HK-2 (cell line): ENCODE results near the gene GLYATL1B.
"Not testable (repeated sequence)": the region's sequence is repeated elsewhere in the genome, so short reads cannot be mapped to it uniquely, and the experiment has no call there.

ENCODE experiments used
- DNase-seq: peaks from one replicate; pipeline ENCODE4 v3.0.0-alpha.2; 2018; ENCODE audit not compliant: unreplicated experiment

Gene GLYATL1B

GRCh38 chr11:59086007-59086406 lies at the start of gene GLYATL1B:
Gene GLYATL1B (plus strand): TSS chr11:59086307. CDS start chr11:59086307, 0 bp downstream.
- not testable (repeated sequence) for DNase-seq

DNA sequence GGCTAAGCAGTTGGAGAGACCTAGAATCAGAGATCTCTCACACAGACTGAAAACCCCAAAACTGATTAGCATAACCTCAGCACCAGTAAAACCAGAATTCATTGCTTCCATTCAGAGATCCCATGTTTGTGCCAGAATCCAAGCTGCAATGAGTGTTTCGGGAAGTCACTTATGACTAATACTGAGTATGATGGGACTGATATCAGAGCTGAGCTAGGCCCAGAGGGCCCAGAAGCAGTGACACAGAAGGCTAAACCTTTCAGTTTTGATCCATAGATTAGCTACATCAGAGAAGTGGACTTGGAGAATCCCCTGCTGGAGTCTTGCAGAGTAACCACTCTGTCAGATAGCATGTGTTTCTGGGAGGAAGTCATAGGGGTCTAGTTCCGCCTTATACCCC lies 49.6 kb upstream of the GLYATL1B start:
- DNase-seq = not testable (repeated sequence)

DNA sequence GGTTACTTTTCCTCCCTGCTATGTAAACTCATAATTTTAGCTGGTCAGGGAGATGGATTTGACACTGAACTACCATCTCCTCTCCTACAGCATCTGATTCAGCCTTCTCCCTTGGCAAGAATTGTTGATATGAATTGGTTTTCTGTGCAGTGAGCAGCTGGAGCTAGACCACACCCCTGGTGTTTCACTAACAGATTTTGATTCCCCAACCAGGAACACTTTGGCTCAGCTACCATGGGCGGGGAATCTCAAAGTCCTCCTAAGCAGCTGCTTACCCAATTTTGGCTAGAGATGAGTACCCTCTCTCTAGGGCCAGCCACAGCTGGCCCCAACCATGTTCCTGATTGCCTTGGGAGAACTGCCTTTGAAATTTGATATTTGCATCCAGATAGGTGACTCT lies 48.7 kb upstream of the GLYATL1B start:
- not testable (repeated sequence) for DNase-seq

GRCh38 chr11:59040607-59041006 lies 45.5 kb upstream of the GLYATL1B start:
- no peak for DNase-seq

- DNase-seq = not testable (repeated sequence)
Measured at GRCh38 chr11:59051383-59051782, 34.7 kb upstream of the GLYATL1B start.

- DNase-seq = not testable (repeated sequence)
Measured at GRCh38 chr11:59052355-59052754, 33.8 kb upstream of the GLYATL1B start.

DNA sequence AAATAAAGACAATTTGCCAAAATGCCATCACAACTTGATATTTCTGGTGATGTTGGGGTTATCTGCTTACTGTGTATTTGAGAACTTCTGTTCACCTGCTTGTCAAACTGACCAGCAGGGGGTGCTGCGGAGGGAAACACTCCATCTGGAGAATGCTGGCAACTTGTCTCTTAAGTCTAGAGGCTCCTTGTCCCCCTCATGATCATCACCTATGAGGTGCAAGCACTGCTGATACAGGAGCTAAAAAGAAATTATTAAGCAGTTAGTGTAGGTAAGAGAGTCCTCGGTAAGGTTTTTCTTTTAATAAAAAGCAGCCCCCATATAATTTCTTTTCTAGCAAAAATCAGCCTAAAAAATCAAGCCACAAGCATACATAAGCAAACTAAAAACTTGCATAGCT lies 32.7 kb upstream of the GLYATL1B start:
- DNase-seq = peak; percentile 35

GRCh38 chr11:59058120-59059033 lies 27.7 kb upstream of the GLYATL1B start:
- peak; percentile 85 for DNase-seq

DNA sequence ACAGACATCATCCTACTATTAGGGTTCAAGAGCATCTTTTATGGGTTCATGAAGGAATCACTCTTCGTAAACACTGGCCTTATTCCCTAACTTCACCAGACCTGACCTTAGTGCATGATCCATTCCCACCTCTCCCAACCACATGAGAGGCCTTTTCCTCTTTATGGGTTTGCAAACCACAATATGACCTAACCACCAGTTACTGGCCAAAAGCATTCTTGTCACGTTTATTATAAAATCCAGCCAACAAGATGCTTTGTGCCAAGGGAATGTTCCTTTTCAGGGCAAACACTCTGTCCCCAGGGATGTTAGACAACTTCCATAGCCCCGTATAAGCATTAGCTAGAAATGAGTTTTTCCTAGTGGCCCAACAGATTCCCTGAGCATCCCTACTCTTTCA lies 26.0 kb upstream of the GLYATL1B start:
- not testable (repeated sequence) for DNase-seq

GRCh38 chr11:59062602-59063529 lies 23.2 kb upstream of the GLYATL1B start:
- no peak for DNase-seq

DNA sequence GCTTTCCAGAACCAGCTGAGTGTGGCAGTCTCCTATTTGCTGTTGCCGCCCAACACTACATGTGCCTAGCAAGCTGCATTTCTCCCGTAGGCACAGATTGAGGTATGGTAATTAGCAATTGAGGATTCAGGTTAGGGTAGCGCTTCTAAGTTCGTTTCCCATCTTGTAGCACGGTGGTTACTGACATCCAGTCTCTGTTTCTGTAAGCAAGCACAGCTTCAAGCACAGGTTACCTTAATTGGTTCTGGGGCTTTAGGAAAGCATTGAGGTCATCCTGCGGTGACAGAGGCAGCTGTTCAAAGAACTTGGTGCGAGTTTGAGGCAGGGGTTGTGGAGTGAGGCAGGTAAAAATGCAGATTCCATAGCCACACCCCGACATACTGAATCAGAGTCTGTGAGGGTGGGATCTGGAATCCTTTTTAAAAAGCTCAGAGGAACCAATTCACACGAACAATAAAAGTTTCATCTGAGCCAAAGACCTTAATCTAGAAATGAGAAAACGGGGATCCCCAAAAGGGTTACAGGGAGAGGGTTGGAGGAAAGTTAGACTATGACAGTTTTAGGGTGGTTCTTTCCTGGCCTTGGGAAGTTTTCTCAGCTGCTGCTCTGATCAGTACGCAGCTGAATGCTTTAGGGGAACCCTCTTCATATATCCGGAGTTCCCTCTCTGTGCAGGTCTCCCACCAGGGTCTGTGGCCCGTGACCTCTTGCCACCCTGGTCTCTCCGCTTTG lies 21.9 kb upstream of the GLYATL1B start:
- DNase-seq = not testable (repeated sequence)

DNA sequence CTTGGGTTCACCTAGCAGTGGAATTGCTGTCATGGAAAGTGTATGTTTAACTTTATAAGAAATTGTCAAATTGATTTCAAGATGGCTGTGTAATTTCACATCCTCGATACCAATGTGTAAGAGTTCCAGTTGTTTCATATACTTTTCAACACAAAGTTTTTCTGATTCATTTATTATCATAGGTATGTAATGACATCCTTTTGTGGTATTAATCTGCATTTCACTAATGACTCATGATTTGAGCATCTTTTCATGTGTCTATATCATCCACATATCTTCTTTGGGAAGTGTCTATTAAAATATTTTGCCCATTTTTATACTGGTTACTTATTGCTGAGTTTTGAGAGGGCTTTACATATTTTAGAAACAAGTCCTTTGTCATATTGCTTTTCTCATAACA lies 17.0 kb upstream of the GLYATL1B start:
- DNase-seq = no peak

DNA sequence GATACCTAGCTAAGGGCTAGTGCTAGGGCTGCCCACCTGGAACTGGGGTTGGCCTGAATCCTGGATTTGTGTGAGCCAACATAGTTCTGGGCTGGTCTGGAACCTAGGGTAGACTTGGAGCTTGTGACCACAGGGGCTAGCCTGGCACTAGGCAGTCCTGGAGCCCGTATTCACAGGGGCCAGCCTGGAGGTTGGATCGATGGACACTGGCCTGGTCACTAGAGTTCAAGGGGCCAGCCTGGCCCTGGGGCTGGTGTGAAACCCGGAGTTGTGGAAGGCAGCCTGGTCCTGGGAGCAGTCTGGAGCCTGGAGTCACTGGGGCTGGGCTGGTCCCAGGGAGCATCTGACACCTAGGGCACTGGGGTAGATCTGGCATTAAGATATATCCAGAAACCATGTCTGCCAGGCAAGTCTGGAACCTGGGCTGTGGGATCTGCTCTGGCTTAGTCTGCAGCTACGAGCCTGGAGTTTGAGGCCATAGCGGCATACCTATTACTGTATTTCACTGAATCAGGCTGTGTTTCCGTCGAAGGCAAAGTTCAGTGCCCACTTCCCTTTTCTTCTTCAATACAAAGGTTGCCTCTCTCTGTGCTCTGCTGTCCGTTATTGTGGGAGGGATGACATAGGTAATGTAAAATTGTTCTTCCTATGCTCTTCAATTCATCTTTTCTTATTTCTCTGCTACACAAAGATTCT lies 9.1 kb upstream of the GLYATL1B start:
- DNase-seq = no peak

- DNase-seq = no peak
Measured at GRCh38 chr11:59078435-59078834, 7.7 kb upstream of the GLYATL1B start.

DNA sequence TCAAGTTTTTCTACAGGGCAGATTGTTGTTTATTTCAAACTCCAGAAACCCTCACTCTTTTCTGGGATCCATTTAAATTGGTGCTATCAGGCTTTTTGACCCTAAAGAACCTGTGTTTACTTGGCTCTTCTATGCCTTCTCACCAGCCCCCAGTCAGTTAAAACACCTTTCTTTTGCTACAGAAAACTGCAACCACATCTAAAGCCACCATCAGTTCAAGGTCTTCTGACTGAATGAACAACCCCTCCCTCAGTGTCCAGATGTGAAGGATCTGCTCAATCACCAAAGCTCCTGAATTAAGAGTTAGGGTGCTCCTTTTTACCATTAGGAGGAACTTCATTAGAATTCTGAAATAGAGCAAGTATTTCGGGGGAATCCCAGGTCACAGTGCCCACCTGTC lies 7.0 kb upstream of the GLYATL1B start:
- DNase-seq = no peak

DNA sequence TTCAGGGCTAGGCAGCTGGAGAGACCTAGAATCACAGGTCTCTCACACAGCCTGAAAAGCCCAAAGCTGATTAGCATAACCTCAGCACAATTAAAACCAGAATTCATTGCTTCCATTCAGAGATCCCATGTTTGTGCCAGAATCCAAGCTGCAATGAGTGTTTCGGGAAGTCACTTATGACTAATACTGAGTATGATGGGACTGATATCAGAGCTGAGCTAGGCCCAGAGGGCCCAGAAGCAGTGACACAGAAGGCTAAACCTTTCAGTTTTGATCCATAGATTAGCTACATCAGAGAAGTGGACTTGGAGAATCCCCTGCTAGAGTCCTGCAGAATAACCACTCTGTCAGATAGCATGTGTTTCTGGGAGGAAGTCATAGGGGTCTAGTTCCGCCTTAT lies 5.7 kb upstream of the GLYATL1B start:
- DNase-seq = not testable (repeated sequence)

- DNase-seq = not testable (repeated sequence)
Measured at GRCh38 chr11:59081430-59082020, 4.6 kb upstream of the GLYATL1B start.

DNA sequence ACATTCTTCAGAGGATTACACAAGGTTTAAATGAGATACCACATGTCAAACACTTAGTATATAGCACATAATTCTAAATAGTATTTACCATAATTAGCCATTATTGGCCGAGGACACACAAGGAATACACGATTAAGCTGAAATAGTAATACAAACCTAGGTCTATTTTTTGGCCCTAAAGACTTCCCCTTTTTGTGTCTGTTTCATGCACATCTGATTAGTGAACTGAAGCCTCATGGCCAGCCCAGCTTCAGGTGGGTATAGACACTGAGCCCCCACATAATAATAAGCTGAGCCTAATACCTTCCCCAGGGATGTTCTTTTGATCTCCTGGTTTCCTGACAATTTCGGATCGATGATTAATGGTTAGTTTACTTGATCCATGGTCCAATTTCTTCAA lies 2.1 kb downstream of the GLYATL1B start:
- no peak for DNase-seq

DNA sequence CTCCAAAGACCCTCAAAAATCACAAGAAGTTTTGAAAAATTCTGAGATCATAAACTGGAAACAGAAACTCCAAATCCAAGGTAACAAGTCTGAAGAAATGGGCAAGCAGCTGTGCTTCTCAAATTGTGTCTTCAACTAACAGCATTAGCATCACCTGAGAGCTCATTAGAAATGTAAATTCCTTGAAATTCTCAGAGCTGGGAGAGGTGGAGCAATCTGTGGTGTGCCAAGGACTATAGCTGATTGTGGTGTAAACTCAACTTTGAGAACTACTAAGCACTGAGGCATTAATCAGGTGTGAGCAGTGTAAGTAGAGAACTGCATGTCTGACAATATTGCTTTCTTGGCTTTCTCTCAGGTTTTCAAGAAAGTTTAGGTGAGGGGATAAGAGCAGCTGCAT lies 7.5 kb downstream of the GLYATL1B start:
- not testable (repeated sequence) for DNase-seq

- DNase-seq = not testable (repeated sequence)
Measured at GRCh38 chr11:59095225-59095624, 9.1 kb downstream of the GLYATL1B start.
